GM18502 (cell line): ENCODE data around the gene ZDHHC19.
"Not testable (repeated sequence)": the region's sequence is repeated elsewhere in the genome, so short reads cannot be mapped to it uniquely, and the experiment has no call there.

ENCODE experiments used
- ATAC-seq: cut with Tn5 transposase; IDR thresholded peaks from one replicate; pipeline ENCODE4 v1.9.1; 2021; ENCODE audit warnings: mild to moderate bottlenecking; ENCODE audit not compliant: unreplicated experiment, poor library complexity

ZDHHC19 gene

DNA sequence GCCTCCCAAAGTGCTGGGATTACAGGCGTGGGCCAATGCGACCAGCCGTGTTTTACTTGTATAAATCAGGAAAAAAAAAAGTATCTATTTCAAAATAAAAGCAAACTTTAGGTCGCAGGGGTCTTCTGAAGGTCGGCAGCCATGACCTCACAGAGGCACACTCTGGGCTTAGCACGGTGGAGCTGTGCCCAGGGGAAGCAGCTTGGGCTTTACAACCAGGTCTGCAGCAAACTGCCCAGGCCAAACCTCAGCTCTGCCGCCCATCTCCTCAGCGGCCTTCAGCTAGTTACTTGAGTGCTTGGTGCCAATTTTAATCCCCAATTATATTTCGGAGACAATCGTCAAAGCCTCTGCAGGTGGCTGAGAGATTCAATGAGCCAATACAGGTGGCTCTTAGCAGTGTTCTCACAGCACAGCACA is 30.1 kb downstream of the ZDHHC19 start:
- ATAC-seq, result no peak

DNA sequence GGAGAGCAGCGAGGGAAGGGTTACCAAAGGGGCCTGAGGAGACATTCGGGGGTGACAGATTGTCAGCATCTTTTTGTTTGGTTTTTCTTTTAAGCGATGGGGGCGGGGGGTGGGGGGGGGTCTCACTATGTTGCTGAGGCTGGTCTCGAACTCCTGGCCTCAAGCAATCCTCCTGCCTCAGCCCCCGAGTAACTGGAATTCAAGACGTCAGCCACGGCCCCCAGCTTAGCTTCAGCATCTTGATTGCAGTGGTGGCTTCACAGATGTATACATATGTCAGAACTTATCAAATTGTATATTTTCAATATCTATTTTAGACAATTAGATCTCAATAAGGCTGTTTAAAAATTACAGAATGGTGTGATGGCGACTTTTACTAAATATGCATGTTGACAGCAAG is 30.9 kb downstream of the ZDHHC19 start:
- no peak for ATAC-seq

DNA sequence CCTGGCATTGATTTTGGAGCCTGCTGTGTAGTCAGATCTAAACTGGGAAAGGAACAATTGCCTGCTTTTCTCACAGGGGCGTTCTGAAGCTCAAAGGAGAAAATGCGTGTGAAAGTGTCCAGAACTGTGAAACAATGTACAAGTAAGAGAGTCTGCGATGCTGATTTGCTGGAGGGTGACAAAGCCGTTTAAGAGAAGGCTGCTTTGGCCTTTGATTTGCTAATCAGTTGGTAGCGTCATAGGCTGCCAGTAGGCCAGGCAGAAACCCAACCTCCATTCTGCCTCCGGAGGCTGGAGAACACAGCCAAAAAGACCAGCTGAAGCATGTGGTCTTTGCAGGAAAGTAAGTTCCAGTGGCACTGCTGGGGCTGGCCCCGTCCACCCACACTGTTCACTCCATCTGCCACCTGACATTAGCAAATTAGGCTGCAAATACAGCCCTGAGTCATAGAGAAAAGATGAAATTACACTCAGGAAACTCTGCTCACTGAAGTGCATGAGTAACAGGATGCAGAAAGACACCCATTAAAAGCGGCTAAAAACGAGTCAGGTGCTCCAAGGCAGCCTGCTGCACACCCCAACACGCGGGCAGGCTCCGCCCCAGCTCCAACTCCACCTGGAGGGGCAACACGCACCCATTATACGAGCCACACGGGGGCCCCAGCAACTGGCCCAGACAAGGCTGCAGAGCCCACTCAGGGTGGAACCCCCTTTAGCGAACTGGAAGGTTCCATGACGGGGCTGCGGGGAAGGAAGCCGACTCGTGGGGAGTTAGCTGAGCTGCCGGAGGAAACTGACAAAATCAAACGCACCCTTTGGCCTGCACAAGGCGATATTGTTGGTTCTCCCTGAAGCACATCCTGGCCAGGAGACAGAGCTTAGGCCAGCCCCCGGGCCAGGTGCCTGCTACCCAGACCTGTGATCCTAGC is 31.6 kb downstream of the ZDHHC19 start:
- peak; percentile 70 for ATAC-seq

DNA sequence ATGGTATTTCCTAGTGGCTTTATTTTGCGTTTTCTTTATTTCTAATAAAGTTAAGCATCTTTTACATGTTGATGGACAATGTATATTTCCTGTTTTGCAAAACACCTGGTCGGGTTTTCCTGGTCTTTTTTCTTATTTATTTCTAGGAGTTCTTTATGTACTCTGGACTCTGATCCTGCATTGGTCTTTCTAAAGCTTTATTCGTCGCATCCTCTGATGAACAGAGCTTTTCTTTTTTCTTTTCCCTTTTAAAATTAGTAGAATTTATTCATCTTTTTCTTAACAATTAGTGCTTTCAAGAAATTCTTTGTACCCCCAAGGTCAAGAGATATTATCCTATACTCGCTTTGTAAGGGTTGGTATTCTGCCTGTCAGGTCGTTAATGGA is 32.2 kb downstream of the ZDHHC19 start:
- ATAC-seq, result no peak

DNA sequence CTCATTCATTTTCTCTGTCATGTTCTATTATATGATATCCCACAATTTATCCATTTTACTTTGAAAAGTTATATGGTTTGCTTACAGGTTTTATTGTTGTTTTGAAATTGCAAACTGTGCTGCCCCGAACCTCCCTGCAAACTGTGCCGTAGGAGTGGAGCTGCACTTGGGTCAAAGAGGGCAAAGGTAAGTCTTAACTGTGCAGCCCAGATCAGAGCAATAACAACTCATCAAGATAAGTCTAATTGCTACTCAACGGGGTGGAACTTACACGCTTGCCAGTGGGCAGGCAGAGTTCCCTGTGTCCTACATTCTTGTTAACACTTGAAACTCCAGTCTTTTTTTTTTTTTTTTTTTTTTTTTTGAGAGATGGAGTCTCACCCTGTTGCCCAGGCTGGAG is 33.2 kb downstream of the ZDHHC19 start:
- ATAC-seq, result no peak

DNA sequence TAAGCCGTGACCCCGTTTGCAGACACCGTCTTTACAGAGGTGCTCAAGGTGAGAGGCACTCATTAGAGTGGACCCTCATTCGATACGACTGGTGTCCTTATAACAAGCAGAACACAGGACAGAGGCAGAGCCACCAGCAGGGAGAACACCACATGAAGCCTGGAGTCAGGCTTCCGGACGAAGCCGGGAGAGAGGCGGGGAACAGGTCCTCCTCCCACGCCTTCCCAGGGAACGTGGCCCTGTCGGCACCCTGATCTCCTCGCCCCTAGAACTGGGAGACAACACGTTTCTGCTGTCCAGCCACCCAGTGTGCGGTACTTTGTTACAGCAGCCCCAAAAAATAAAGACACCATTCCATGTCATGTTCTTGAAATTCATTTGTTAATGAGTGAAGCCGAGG is 33.6 kb downstream of the ZDHHC19 start:
- ATAC-seq, result no peak

DNA sequence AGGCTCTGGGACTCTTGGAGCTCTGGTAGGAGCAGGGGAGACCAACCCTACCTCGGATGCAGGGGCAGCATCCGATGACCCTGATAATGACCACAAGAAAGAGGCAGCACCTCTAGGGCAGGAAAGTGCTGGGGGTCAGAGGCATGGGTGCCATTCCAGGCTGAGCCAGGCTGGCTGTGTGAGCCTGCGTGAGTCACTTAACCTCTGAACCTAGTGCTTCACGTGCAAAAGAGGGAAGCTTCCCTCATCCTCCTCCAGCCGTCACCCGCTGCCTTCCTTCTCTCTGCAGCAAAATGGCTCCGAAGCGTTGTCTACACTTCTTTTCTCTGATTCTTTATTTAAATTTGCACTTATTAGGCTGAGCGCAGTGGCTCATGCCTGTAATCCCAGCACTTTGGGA is 35.5 kb downstream of the ZDHHC19 start:
- no peak for ATAC-seq

DNA sequence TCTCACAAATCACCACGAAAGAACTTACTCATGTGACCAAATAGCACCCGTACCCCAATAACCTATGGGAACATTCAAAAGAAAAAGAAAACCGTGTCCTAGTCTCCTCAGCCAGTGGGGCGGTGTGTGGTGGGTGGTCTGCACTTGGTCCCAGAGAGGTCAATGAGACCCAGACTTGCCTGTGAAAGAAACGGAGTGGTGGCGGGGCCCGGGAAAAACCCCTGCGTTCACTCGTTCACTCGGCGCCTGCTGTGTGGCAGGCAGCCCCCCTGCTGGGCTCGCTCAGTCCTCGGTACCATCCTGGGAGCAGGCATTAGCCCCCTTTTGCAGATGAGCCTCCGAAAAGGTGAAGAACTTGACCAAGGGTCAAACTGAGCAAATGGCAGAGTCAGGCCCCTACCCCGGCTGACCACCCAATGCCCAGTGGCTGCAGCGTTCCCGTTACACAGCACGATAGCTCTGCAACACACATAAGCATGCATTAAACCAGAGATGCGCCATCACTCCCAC is 36.0 kb downstream of the ZDHHC19 start:
- ATAC-seq, result no peak

DNA sequence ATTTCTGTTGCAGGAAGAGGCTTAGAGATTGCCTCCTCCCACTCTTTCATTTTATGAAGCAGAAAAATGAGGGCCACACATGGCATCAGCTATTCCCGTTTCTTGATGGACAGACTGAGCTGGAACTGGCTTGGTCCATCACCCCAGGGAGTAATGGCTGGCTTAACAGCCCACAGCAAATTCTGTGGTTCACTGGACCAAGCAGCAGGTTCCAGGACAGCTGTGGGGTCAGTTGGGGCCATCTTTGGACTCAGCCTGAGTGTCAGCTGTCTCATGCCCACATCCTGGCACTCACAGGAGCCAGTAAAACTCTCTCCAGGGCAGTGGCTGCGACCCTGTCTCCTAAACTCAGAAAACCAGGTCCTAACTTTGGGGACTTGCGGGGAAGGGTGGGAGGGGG is 36.5 kb downstream of the ZDHHC19 start:
- ATAC-seq, result no peak

DNA sequence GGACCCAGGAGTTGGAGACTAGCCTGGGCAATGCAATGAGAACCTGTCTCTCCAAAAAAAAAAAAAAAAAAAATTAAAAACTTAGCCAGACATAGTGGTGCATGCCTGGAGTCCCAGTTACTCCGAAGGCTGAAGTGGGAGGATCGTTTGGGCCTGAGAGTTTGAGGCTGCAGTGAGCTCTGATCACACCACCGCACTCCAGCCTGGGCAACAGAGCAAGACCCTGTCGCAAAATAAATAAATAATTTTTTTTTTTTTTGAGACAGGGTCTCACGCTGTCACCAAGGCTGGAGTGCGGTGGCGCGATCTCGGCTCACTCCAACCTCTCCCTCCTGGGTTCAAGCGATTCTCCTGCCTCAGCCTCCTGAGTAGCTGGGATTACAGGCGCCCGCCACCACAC is 40.9 kb downstream of the ZDHHC19 start:
- ATAC-seq, result not testable (repeated sequence)

DNA sequence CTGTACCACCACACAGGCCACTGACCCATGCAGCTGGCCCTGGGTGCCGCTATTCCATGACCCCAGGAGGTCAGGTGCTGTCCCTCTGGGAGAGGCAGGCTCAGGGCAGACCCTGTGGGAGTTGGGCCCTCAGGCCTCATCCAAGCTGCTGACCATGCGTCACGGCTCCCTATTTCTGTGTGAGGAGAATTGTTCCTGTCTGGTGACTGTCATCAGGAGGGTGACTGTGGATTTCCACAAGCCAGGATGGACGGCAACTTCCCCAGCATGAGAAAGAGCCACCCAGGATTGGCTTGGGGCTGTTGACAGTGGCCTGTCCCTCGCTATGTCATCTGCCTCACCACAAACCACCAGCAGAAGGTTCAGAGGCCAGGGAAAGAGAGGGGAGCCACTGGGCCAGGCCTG is 41.4 kb downstream of the ZDHHC19 start:
- ATAC-seq, result no peak

DNA sequence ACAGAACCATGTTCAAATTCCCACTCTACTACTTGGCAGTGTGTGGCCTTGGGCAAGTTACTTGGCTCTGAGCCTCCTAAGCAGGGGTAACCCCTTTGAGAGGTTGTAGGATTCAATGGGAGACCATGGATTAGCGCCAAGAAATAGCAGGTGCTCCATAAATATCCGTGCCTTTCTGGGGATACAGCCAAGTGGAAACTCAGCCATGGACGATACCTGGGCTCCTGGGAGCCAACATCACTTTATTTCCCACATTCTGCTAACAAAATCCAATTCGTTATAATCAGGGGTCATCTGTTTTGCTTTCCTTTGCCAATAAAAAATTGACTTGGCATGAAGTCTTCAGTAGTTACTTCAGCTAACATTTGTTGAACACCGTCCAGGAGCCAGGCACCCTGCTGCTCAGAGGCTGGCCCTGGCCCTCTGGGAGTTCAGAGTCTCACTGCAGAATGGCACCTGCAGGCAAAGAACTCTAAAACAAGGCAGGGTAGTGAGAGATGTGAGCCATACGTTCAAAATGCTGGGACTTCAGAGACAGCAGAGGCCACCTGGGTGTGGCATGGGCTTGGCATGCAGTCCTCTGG is 42.3 kb downstream of the ZDHHC19 start:
- ATAC-seq, result no peak

DNA sequence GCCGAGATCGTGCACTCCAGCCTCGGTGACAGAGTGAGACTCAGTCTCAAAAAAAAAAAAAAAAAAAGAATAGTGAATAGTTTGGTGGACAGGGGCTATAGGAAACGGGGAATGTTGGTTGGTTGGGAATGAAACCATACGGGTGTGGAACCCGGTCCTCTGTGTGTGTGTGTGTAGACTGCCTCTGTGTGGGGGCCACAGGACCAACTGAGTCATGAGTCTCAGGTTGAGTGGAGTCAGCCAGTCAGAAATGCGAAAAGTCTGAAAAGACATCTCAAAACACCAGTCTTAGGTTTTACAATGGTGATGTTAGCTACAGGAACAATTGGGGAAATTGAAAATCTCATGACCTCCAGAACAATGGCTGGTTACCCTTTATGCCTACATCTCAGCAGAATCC is 44.5 kb downstream of the ZDHHC19 start:
- ATAC-seq, result no peak

DNA sequence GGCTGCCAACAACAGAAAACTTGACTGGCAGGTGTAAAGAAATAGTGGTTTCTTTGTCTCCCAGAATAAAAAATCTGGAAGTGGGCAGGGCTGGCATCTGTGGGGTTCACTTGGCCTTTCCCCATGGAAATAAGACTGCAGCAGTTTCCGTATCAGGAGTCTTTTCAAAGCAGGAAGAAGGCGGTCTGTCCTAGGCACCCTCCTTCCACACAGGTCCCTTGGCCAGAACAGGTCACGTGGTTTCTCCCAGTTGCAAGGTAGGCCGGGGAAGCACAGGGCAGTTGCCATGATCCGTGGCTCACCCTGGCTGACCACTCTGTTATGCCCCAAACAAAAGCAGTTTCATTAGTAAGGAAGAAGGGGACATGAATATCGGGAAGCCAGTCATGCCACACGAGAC is 45.4 kb downstream of the ZDHHC19 start:
- ATAC-seq, result no peak

DNA sequence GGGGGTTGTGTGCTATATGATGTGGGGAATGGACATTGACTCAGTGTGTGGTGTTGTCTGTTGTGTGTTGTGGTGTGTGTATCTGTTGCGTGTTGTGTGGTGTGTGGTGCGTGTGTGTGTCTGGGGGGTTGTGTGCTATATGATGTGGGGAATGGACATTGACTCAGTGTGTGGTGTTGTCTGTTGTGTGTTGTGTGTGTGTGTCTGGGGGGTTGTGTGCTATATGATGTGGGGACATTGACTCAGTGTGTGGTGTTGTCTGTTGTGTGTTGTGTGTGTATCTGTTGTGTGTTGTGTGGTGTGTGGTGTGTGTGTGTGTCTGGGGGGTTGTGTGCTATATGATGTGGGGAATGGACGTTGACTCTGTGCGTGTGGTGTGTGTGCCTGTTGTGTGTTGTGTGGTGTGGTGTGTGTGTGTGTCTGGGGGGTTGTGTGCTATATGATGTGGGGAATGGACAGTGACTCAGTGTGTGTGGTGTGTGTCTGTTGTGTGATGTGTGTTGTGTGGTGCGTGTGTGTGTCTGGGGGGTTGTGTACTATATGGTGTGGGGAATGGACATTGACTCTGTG is 46.1 kb downstream of the ZDHHC19 start:
- not testable (repeated sequence) for ATAC-seq

DNA sequence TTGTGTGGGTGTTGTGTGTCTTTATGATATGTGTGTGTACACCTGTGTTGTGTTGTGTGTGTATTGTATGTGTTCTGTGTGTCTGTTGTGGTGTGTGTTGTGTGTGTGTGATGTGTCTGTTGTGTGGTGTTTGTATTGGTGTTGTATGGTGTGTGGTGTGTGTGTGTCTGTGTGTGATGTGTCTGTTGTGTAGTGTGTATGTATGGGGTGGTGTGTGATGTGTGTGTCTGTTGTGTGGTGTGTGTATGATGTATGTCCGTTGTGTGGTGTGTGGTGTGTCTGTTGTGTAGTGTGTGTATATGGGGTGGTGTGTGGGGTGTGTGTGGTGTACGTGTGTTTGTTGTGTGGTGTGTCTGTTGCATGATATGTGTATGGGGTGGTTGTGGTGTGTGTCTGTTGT is 46.6 kb downstream of the ZDHHC19 start:
- ATAC-seq, result no peak

DNA sequence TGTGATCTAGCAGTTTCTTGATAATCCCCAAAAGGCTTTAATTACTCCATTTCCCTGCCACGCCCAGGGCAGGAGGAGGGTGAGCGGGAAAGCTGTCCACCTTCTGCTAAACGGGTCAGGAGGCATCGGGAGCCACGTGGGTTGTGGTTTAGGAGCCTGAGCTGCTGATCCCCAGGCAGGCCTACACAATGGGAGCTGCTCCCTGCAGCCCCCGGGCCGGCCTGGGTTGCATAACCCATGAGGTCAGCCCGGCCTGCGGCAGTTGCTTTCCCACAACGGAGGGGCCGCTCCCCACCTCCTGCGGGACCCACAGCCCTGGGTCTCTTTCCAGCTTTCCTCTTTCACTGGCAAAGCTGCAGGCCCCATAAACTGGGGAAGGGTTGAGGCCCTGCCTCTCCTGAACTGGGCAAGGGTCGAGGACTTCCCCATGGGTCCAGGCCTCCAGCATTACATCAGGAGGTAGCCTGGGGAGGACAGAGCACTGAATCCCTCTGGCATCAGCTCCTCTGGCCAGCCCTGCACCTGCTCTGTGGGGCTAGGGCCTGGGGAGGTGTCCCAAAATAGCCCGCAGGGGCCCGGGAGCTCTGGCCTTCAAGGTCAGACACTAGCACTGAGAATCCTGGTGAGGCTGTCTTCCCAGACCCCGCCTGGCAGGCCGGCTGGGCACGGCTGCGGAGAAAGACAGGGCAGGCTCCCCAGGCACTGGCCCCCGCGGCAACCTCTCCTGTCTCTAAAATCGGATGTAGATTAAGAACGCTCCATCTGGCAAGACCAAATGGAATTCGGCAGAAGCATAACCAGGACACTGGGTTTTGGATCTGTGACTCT is 47.3 kb downstream of the ZDHHC19 start:
- ATAC-seq, result no peak

DNA sequence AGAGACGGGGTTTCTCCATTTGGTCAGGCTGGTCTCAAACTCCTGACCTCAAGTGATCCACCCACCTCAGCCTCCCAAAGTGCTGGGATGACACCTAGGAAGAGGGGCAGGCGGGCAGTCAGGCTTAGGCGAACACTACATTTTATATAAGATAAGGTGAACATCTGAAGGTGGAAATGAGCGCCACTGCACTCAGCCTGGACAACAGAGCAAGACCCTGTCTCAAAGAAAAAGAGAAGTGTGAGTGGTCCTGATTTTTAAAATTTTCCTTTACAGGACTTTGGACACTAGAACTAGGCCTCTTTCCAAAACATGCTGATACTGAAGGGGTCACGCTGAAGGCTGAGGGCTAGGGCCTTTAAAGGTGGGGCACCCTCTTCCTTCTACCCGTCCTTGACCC is 48.0 kb downstream of the ZDHHC19 start:
- ATAC-seq, result no peak

DNA sequence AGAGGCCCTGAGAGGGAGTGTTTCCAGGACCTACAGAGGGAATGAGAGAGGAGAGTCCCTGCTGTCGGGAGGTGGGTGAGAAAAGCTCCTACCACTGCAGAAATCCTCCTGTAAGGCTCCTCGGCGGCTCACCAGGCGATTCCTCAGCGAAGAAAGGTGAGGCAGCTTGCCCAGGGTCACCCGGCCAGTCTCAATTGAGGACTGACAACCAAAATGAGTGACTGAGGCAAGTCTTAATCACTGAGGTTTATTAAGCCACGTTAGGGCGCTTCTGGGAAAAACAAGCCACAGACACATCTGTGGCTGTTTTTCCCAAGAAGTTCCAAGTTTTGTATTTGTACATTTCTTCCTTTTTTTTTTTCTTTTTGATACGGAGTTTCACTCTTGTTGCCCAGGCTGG is 48.5 kb downstream of the ZDHHC19 start:
- ATAC-seq, result no peak

DNA sequence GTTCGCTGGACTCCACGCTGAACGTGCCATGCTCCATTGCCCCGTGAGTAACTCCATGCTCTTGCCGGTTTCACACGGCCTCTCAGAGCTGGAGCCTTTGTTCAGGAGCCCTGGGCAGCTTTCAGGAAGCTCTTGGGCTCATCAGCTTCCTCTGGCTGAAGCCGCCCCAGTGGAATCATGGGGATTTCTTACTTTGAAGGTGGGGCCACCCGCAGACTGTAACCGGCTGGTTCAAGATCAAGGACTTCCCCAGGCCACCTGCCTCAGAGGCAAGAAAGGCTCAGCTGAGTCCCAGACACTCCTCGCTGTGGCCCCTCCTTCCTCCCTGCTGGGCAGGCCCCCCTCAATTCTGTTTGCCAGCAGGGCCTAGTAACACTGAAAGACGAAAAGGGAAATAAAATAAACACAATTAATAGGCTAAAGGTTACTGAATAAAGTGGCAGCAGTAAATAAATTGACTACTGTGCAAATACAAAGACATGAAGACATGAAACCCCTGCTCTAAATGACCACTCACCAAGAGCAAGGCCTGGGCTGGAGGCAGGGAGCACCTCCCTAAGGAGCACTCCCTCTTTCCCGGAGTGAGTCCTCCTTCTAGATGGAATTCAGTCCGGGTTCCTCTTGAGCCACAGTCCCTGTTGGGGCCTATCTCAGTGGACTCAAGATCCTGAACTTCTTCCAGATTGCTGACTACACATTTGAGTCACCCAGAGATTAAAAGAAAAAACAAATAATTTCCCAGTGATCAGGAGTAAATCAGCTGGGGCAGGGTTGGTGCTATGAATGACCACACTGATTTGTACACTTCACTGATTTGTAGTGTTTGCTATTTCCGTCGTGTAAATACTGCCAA is 51.0 kb downstream of the ZDHHC19 start:
- peak; percentile 94 for ATAC-seq
